ENCODE data around the gene EXOSC7. TPM values are rescaled to one million over a fixed set of nuclear protein-coding genes. Genes with fewer than 3 reads are reported as not detected.

Gene EXOSC7
- total RNA-seq, 2 donors from 2014 or later: 61.2 to 69.4 TPM

GRCh38 chr3:45007091-45007490 is 31.0 kb downstream of the EXOSC7 start:
- Mint-ChIP-seq H3K27me3 (ENCODE audit: insufficient read depth) (no peaks in the 10 kb centered on the region), H3K4me1 (peaks cover 3% of the 10 kb centered on the region), H3K36me3 (ENCODE audit: low read depth) (peaks cover 81% of the 10 kb centered on the region), H3K9me3 (peaks cover 30% of the 10 kb centered on the region), H3K4me3 (no peak overlapping the region), H3K27ac (no peak overlapping the region)
- TF ChIP-seq, protein P1, sequence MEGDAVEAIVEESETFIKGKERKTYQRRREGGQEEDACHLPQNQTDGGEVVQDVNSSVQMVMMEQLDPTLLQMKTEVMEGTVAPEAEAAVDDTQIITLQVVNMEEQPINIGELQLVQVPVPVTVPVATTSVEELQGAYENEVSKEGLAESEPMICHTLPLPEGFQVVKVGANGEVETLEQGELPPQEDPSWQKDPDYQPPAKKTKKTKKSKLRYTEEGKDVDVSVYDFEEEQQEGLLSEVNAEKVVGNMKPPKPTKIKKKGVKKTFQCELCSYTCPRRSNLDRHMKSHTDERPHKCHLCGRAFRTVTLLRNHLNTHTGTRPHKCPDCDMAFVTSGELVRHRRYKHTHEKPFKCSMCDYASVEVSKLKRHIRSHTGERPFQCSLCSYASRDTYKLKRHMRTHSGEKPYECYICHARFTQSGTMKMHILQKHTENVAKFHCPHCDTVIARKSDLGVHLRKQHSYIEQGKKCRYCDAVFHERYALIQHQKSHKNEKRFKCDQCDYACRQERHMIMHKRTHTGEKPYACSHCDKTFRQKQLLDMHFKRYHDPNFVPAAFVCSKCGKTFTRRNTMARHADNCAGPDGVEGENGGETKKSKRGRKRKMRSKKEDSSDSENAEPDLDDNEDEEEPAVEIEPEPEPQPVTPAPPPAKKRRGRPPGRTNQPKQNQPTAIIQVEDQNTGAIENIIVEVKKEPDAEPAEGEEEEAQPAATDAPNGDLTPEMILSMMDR (conservative IDR thresholded peaks at IDR 0.05): no peak
- Histone ChIP-seq H3K4me1 (ENCODE audit: control insufficient read depth, insufficient read depth, low read length) (peaks cover 12% of the 10 kb centered on the region), H3K27ac (ENCODE audit: low read depth, low read length) (no peak overlapping the region), H3K36me3 (ENCODE audit: control insufficient read depth, insufficient read depth, low read length) (peaks cover 77% of the 10 kb centered on the region), H3K9me3 (ENCODE audit: control insufficient read depth, low read length) (peaks cover 23% of the 10 kb centered on the region), H3K4me3 (ENCODE audit: low read length) (no peak overlapping the region), H3K9ac (ENCODE audit: extremely low read depth, low read length, poor library complexity, severe bottlenecking) (no peak overlapping the region), H3K27me3 (ENCODE audit: control insufficient read depth, insufficient read depth, low read length, poor library complexity, severe bottlenecking) (no peaks in the 10 kb centered on the region)
- WGBS, 2 experiments (ENCODE audit: insufficient coverage in 1 of 2, insufficient read length in 1 of 2): 94 to 99% methylated on average over 8 of the region's 8 CpGs
- DNase-seq: no peak

DNA sequence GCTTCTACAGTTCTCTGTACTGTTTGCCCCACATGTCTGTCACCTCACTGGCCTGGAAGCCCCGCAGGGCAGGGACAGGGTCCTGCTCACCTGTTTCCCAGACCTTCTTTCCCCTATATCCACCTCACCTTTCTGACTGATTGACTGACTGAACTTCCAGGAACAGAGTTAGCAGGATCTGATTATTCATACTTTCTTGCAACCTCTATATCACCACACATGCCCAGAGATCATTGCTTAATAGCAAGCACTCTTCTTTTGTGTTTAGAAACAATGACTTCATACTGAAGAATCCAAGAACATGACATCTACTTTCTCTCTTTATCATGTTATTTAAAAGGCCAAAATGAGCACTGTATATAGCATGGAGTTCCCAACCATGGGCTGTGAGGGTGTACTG is 32.1 kb downstream of the EXOSC7 start:
- H3K36me3 ChIP-seq (ENCODE audit: control insufficient read depth, insufficient read depth, low read length): peaks cover 77% of the 10 kb centered on the region
- Mint-ChIP-seq H3K9me3 (peaks cover 29% of the 10 kb centered on the region), H3K27ac (no peak overlapping the region), H3K4me3 (no peak overlapping the region), H3K4me1 (peaks cover 3% of the 10 kb centered on the region), H3K27me3 (ENCODE audit: insufficient read depth) (no peaks in the 10 kb centered on the region), H3K36me3 (ENCODE audit: low read depth) (peaks cover 79% of the 10 kb centered on the region)
- peaks cover 23% of the 10 kb centered on the region for H3K9me3 ChIP-seq (ENCODE audit: control insufficient read depth, low read length)
- H3K27me3 ChIP-seq (ENCODE audit: control insufficient read depth, insufficient read depth, low read length, poor library complexity, severe bottlenecking): no peaks in the 10 kb centered on the region
- WGBS, 2 experiments (ENCODE audit: insufficient coverage in 1 of 2, insufficient read length in 1 of 2): 90% methylated on average over 1 of the region's 1 CpG; no CpG with 5 or more reads in 1 of the 2 experiments
- no peak overlapping the region for H3K27ac ChIP-seq (ENCODE audit: low read depth, low read length)
- no peak overlapping the region for H3K9ac ChIP-seq (ENCODE audit: extremely low read depth, low read length, poor library complexity, severe bottlenecking)
- no peak for DNase-seq
- H3K4me3 ChIP-seq (ENCODE audit: low read length): no peak overlapping the region
- TF ChIP-seq, protein P1 (conservative IDR thresholded peaks at IDR 0.05): no peak
- H3K4me1 ChIP-seq (ENCODE audit: control insufficient read depth, insufficient read depth, low read length): peaks cover 12% of the 10 kb centered on the region

GRCh38 chr3:45009868-45010267 is 33.8 kb downstream of the EXOSC7 start:
- 96% methylated on average over 1 of the region's 1 CpG; no CpG with 5 or more reads in 1 of the 2 experiments for WGBS, 2 experiments (ENCODE audit: insufficient coverage in 1 of 2, insufficient read length in 1 of 2)
- no peak overlapping the region for H3K4me3 Mint-ChIP-seq
- Histone ChIP-seq H3K4me1 (ENCODE audit: control insufficient read depth, insufficient read depth, low read length) (peaks cover 12% of the 10 kb centered on the region), H3K4me3 (ENCODE audit: low read length) (no peak overlapping the region), H3K9ac (ENCODE audit: extremely low read depth, low read length, poor library complexity, severe bottlenecking) (no peak overlapping the region), H3K9me3 (ENCODE audit: control insufficient read depth, low read length) (peaks cover 10% of the 10 kb centered on the region), H3K36me3 (ENCODE audit: control insufficient read depth, insufficient read depth, low read length) (peaks cover 70% of the 10 kb centered on the region), H3K27ac (ENCODE audit: low read depth, low read length) (no peak overlapping the region), H3K27me3 (ENCODE audit: control insufficient read depth, insufficient read depth, low read length, poor library complexity, severe bottlenecking) (no peaks in the 10 kb centered on the region)
- no peaks in the 10 kb centered on the region for H3K27me3 Mint-ChIP-seq (ENCODE audit: insufficient read depth)
- H3K9me3 Mint-ChIP-seq: peaks cover 14% of the 10 kb centered on the region
- H3K27ac Mint-ChIP-seq: no peak overlapping the region
- TF ChIP-seq, protein P1 (conservative IDR thresholded peaks at IDR 0.05): no peak
- peaks cover 3% of the 10 kb centered on the region for H3K4me1 Mint-ChIP-seq
- DNase-seq: no peak
- H3K36me3 Mint-ChIP-seq (ENCODE audit: low read depth): peaks cover 71% of the 10 kb centered on the region

Data from endodermal cell (in vitro differentiated cells).